MM.1S (cell line): ENCODE measurements around the gene COX10.

Experiments used
- DNase-seq: peaks from one replicate; pipeline ENCODE4 v3.0.0-alpha.2; 2015
- H2AFZ ChIP-seq: fragments of 300-600 bp; sonication (generic); 2 replicates; pipeline ENCODE4 v1.6.0; 2016; ENCODE audit warnings: antibody characterized with exemption, low read length
- H3F3A ChIP-seq: fragments of 300-600 bp; sonication (generic); 2 replicates; pipeline ENCODE4 v1.6.1; 2016; ENCODE audit warnings: mild to moderate bottlenecking, antibody characterized with exemption, low read length, moderate library complexity, mixed read lengths; ENCODE audit not compliant: insufficient read depth
- H3K27ac ChIP-seq: fragments of 300-600 bp; sonication (generic); 2 replicates; pipeline ENCODE4 v1.5.1; 2016; ENCODE audit warnings: mild to moderate bottlenecking, low read length
- H3K27me3 ChIP-seq: fragments of 300-600 bp; sonication (generic); replicated peaks from 2 replicates; pipeline ENCODE4 v1.6.0; 2016; ENCODE audit warnings: low read length; ENCODE audit not compliant: insufficient read depth
- H3K36me3 ChIP-seq: fragments of 300-600 bp; sonication (generic); replicated peaks from 2 replicates; pipeline ENCODE4 v1.6.1; 2016; ENCODE audit warnings: mild to moderate bottlenecking, low read length, mixed read lengths; ENCODE audit not compliant: insufficient read depth
- H3K4me1 ChIP-seq: fragments of 300-600 bp; sonication (generic); 2 replicates; pipeline ENCODE4 v1.6.1; 2016; ENCODE audit warnings: low read length, mixed read lengths
- H3K4me2 ChIP-seq: fragments of 300-600 bp; sonication (generic); 2 replicates; pipeline ENCODE4 v1.6.0; 2016; ENCODE audit warnings: low read depth, low read length
- H3K4me3 ChIP-seq: fragments of 300-600 bp; sonication (generic); 2 replicates; pipeline ENCODE4 v1.5.1; 2016; ENCODE audit warnings: low read length, mixed read lengths
- H3K79me2 ChIP-seq: fragments of 300-600 bp; sonication (generic); 2 replicates; pipeline ENCODE4 v1.6.1; 2016; ENCODE audit warnings: mixed run types, low read length, mixed read lengths
- H3K9ac ChIP-seq: fragments of 300-600 bp; sonication (generic); 2 replicates; pipeline ENCODE4 v1.6.1; 2016; ENCODE audit warnings: low read length, mixed read lengths
- H3K9me2 ChIP-seq: fragments of 300-600 bp; sonication (generic); replicated peaks from 2 replicates; pipeline ENCODE4 v1.6.1; 2016; ENCODE audit warnings: mild to moderate bottlenecking, low read length, mixed read lengths; ENCODE audit not compliant: insufficient read depth
- H3K9me3 ChIP-seq: fragments of 300-600 bp; sonication (generic); replicated peaks from 2 replicates; pipeline ENCODE4 v1.6.1; 2016; ENCODE audit warnings: mild to moderate bottlenecking, low read length, mixed read lengths; ENCODE audit not compliant: insufficient read depth
- H4K20me1 ChIP-seq: fragments of 300-600 bp; sonication (generic); 2 replicates; pipeline ENCODE4 v1.6.1; 2016; ENCODE audit warnings: mild to moderate bottlenecking, low read length, moderate library complexity, mixed read lengths; ENCODE audit not compliant: insufficient read depth
- EZH2 ChIP-seq: fragments of 300-600 bp; sonication (generic); optimal IDR thresholded peaks from 2 replicates; pipeline ENCODE3; 2017; ENCODE audit warnings: low read depth, mild to moderate bottlenecking, antibody characterized with exemption, low read length, mixed read lengths
- EZH2phosphoT487 ChIP-seq: fragments of 300-600 bp; sonication (generic); IDR thresholded peaks from 2 replicates; pipeline ENCODE4 v1.6.1; 2018; ENCODE audit warnings: antibody characterized with exemption, low read length
- TF ChIP-seq, protein P1 (sequence below): fragments of 300-600 bp; sonication (generic); IDR thresholded peaks from 2 replicates; pipeline ENCODE4 v1.5.1; 2016; ENCODE audit warnings: antibody characterized with exemption, low read length, mixed read lengths

Gene COX10

GRCh38 chr17:14091367-14091766, 22.1 kb downstream of the COX10 start:
- Histone ChIP-seq H3K4me2 (peak overlapping the region; percentile 4; the same call in 1 of the 2 replicates), H3K4me1 (peaks cover 11% of the 10 kb centered on the region; the same call in 1 of the 2 replicates), H2AFZ (no peak overlapping the region), H3K79me2 (peaks cover 86% of the 10 kb centered on the region), H3K9me2 (no peaks in the 10 kb centered on the region), H3K27me3 (no peaks in the 10 kb centered on the region), H3K4me3 (no peak overlapping the region), H4K20me1 (no peaks in the 10 kb centered on the region), H3K9ac (no peak overlapping the region), H3K9me3 (no peaks in the 10 kb centered on the region), H3K27ac (no peak overlapping the region), H3F3A (no peaks in the 10 kb centered on the region), H3K36me3 (no peaks in the 10 kb centered on the region)
- TF ChIP-seq, protein P1, sequence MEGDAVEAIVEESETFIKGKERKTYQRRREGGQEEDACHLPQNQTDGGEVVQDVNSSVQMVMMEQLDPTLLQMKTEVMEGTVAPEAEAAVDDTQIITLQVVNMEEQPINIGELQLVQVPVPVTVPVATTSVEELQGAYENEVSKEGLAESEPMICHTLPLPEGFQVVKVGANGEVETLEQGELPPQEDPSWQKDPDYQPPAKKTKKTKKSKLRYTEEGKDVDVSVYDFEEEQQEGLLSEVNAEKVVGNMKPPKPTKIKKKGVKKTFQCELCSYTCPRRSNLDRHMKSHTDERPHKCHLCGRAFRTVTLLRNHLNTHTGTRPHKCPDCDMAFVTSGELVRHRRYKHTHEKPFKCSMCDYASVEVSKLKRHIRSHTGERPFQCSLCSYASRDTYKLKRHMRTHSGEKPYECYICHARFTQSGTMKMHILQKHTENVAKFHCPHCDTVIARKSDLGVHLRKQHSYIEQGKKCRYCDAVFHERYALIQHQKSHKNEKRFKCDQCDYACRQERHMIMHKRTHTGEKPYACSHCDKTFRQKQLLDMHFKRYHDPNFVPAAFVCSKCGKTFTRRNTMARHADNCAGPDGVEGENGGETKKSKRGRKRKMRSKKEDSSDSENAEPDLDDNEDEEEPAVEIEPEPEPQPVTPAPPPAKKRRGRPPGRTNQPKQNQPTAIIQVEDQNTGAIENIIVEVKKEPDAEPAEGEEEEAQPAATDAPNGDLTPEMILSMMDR: no peak
- TF ChIP-seq EZH2phosphoT487 (no peak), EZH2 (no peak)
- no peak for DNase-seq

- Histone ChIP-seq H3K9ac (no peak overlapping the region), H3K36me3 (no peaks in the 10 kb centered on the region), H3K9me3 (no peaks in the 10 kb centered on the region), H3K79me2 (peaks cover 86% of the 10 kb centered on the region), H3K4me1 (peaks cover 11% of the 10 kb centered on the region; the same call in 1 of the 2 replicates), H2AFZ (no peak overlapping the region), H3K4me3 (no peak overlapping the region), H4K20me1 (no peaks in the 10 kb centered on the region), H3K27me3 (no peaks in the 10 kb centered on the region), H3K27ac (no peak overlapping the region), H3K4me2 (no peak overlapping the region), H3F3A (no peaks in the 10 kb centered on the region), H3K9me2 (no peaks in the 10 kb centered on the region)
- no peak for DNase-seq
- TF ChIP-seq, protein P1: no peak
- no peak for TF ChIP-seq EZH2
- TF ChIP-seq EZH2phosphoT487: no peak
These were observed 23.5 kb downstream of the COX10 start for GRCh38 chr17:14092808-14093207.

DNA sequence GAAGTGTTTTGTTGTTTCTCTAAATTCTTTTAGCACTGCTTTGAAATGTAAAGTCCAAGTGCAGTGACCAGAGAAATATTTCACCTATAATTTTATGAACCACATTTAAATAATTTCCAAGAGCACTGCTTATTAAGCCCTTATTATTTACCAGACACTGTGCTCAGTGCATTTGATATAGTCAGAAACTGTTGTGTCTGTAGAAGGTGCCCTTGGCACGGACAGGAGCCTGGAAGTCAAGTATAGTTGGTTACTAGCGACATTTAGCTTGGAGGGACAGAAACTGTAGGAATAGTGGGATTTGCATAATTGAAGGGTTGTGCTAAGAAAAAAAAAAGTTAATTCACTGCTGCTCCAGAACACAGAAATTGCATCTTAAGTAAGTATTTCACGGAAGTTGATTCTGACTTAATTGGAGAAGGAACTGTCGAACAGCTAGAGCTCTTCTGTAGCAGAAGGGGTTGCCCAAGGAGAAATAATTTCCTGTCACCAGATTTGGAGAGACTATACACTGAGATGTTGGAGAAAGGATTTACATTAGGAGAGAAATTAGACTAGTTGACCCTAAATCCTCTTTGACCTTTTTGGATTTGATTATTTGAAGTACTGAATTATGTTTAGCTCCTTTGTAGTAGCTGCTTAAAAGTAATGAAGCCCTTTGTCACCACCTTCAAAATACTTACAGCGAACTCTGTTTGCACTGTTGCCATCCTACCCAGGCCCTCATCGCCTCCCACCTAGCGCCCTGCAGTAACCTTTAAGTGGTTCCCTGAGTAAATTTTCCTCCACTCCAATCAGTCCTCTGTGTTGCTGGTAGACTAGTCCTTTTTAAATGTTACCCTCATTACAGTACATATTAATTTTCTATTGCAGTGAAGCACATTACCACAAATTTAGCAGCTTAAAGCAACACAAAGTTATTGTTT, 25.6 kb downstream of the COX10 start:
- TF ChIP-seq, protein P1: no peak
- no peak for TF ChIP-seq EZH2
- TF ChIP-seq EZH2phosphoT487: no peak
- Histone ChIP-seq H3K4me1 (peaks cover 11% of the 10 kb centered on the region; the same call in 1 of the 2 replicates), H3K27me3 (no peaks in the 10 kb centered on the region), H3K9me2 (no peaks in the 10 kb centered on the region), H4K20me1 (no peaks in the 10 kb centered on the region), H3K9ac (no peak overlapping the region), H3K79me2 (peaks cover 79% of the 10 kb centered on the region), H3K9me3 (no peaks in the 10 kb centered on the region), H3K4me3 (no peak overlapping the region), H3K4me2 (no peak overlapping the region), H3K36me3 (no peaks in the 10 kb centered on the region), H3K27ac (no peak overlapping the region), H2AFZ (no peak overlapping the region), H3F3A (no peaks in the 10 kb centered on the region)
- no peak for DNase-seq
